Neutrophil (primary cell): Measurements from ENCODE around the gene CSTF1.

Experiments
- H3K27ac ChIP-seq: fragments of 200-600 bp; sonication (generic); 2 replicates; pipeline ENCODE4 v1.5.1; 2016; ENCODE audit warnings: mild to moderate bottlenecking, moderate library complexity
- H3K27me3 ChIP-seq: fragments of 200-600 bp; sonication (generic); 2 replicates; pipeline ENCODE4 v1.6.0; 2016; ENCODE audit warnings: mild to moderate bottlenecking
- H3K36me3 ChIP-seq: fragments of 200-600 bp; sonication (generic); 2 replicates; pipeline ENCODE4 v1.5.1; 2017
- H3K4me1 ChIP-seq, 2 experiments: fragments of 200-600 bp in 1 of 2; sonication (generic) in 1 of 2; 1 replicate in 1 of 2; 2 replicates in 1 of 2; pipeline versions ENCODE4 v1.5.1 to v1.6.1; 2013 to 2016; ENCODE audit warnings: low read depth in 1 of 2, low read length in 1 of 2, mild to moderate bottlenecking in 1 of 2, moderate library complexity in 1 of 2; ENCODE audit not compliant: control insufficient read depth in 1 of 2, insufficient read depth in 1 of 2
- H3K4me3 ChIP-seq, 2 experiments: fragments of 200-600 bp in 1 of 2; sonication (generic) in 1 of 2; 1 replicate in 1 of 2; 2 replicates in 1 of 2; pipeline ENCODE4 v1.5.1; 2013 to 2016; ENCODE audit warnings: low read depth in 1 of 2, low read length in 1 of 2, mild to moderate bottlenecking in 1 of 2, moderate library complexity in 1 of 2
- H3K9me3 ChIP-seq: fragments of 200-600 bp; sonication (generic); 2 replicates; pipeline ENCODE4 v1.5.1; 2016
- CTCF ChIP-seq: fragments of 200-600 bp; sonication (generic); IDR thresholded peaks from 2 replicates; pipeline ENCODE4 v1.5.1; 2016; ENCODE audit warnings: antibody characterized with exemption

Gene CSTF1

GRCh38 chr20:56440346-56441007, 48.0 kb downstream of the CSTF1 start:
- Histone ChIP-seq H3K4me3 (peak overlapping the region in 1 of 2 experiments; percentile 17), H3K9me3 (no peaks in the 10 kb centered on the region), H3K36me3 (peaks cover 87% of the 10 kb centered on the region), H3K27ac (peak overlapping the region; percentile 64), H3K27me3 (no peaks in the 10 kb centered on the region), H3K4me1 (peaks cover 20 to 31% of the 10 kb centered on the region in 2 experiments)
- no peak for TF ChIP-seq CTCF

- Histone ChIP-seq H3K36me3 (peaks cover 95% of the 10 kb centered on the region), H3K27ac (peak overlapping the region; percentile 72), H3K27me3 (no peaks in the 10 kb centered on the region), H3K9me3 (no peaks in the 10 kb centered on the region), H3K4me3 (no peak overlapping the region), H3K4me1 (peaks cover 20 to 31% of the 10 kb centered on the region in 2 experiments)
- no peak for TF ChIP-seq CTCF
These were observed 50.2 kb downstream of the CSTF1 start for GRCh38 chr20:56442389-56443365.

- H3K9me3 ChIP-seq = no peaks in the 10 kb centered on the region
- H3K36me3 ChIP-seq = peaks cover 95% of the 10 kb centered on the region
- H3K4me1 ChIP-seq = peaks cover 20 to 31% of the 10 kb centered on the region in 2 experiments
- no peaks in the 10 kb centered on the region for H3K27me3 ChIP-seq
- H3K27ac ChIP-seq = peak overlapping the region; percentile 8
- no peak overlapping the region for H3K4me3 ChIP-seq
- TF ChIP-seq CTCF = no peak
These were observed 51.5 kb downstream of the CSTF1 start for GRCh38 chr20:56443654-56444540.

- peaks cover 94% of the 10 kb centered on the region for H3K36me3 ChIP-seq
- no peak overlapping the region for H3K27ac ChIP-seq
- no peak for TF ChIP-seq CTCF
- H3K4me1 ChIP-seq = peaks cover 15 to 21% of the 10 kb centered on the region in 2 experiments
- no peak overlapping the region for H3K4me3 ChIP-seq
- H3K27me3 ChIP-seq = no peaks in the 10 kb centered on the region
- H3K9me3 ChIP-seq = no peaks in the 10 kb centered on the region
These were observed 52.7 kb downstream of the CSTF1 start for GRCh38 chr20:56445130-56445529.

GRCh38 chr20:56445540-56445939, 53.1 kb downstream of the CSTF1 start:
- Histone ChIP-seq H3K4me1 (peaks cover 11 to 17% of the 10 kb centered on the region in 2 experiments), H3K9me3 (no peaks in the 10 kb centered on the region), H3K36me3 (peaks cover 94% of the 10 kb centered on the region), H3K27me3 (no peaks in the 10 kb centered on the region), H3K27ac (no peak overlapping the region), H3K4me3 (no peak overlapping the region)
- no peak for TF ChIP-seq CTCF
